NCI-H460 (cell line): Measurements from ENCODE around the gene PDCD1LG2. TPM values are rescaled to one million over a fixed set of nuclear protein-coding genes. Genes with fewer than 3 reads are reported as not detected.

Experiments used
- DNase-seq: peaks from one replicate; pipeline ENCODE4 v3.0.0-alpha.2; 2016; ENCODE audit warnings: low read depth; ENCODE audit errors: extremely low read depth
- total RNA-seq: library from RNA; depleted of rRNA; stranded (reverse); fragments of >200 nt; shearing (Covaris generic); gene quantifications from 2 replicates; pipeline ENCODE4 v1.2.3, GENCODE V29; 2014; rRNA removed

Gene PDCD1LG2
- total RNA-seq, 1 experiment from 2014 or later: 9.8 TPM

DNA sequence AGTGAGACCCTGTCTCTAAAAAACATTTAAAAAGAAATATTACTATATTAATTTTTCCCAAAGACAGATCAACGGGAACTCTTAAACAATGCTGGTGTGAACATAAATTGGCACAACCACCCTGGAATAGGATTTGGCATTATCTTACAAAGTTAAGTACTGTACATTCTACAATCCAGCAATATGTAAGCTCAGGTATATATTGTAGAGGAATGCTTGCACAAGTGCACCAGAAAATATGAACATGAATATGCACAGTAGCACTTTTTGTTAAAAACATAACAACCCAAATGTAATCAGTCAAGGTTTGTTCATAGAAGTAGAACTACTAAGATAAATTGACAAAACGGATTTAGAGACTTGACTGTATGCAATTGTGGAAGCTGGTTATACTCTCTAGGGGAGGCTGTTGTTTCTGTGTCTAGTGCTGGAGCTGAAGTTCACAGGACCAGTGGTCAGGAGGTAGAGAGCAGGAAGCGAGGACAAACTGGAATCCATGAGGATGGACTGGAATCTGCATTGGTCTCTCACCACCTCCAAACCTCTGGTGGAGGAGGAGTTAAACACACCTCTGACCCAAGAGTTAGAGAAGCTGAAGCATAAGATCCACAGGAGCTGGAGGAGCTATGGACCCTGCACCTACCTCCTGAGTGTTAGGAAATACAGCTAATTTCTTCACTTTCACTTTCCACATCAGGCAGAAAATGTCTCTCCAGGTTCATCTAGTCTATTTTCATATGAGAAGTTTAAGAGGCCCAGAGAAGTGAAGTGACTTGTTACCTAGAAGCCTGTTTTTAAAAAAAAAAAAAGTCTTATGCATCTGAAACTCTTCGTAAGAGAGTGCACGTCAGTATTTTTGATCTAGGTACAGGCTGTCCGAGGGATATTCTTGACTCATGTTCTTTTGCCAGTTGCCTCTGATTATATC lies 98.2 kb downstream of the PDCD1LG2 start:
- no peak for DNase-seq

DNA sequence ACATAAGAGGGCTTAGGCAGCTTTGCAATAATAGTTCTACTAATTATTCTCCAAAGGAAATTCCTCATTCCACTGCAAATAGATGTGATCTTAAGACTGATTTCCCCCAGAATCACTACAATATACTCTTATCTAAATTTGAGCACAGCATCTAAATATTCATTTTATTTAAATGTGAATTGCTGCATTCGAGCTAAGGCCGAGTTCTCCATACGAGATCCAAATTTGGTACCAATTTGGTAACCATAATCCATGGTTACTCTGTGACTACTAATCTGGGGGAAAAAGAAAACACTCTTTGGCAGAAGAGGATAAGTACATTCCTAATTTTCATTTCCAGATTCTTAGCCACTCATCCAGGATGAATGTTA lies 98.9 kb downstream of the PDCD1LG2 start:
- DNase-seq: no peak

DNA sequence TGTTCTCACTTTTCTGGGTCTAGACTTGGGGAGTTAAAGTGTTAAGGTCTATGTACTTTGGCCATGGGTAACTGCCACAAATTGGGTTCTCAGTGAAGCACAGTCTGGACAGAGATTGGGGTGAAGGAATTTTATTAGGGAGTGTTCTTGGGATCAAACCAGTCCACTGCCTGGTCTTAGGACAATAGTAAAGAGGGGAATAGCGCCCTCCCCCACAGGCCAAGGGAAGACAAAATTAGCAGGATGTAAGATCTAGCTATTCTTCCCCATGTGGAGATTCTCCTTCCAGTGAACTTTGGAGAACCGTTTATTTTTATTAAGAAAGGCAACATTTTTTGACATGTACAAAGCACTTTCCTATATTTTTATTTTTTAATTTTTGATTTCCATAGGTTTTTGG lies 100.2 kb downstream of the PDCD1LG2 start:
- no peak for DNase-seq

DNA sequence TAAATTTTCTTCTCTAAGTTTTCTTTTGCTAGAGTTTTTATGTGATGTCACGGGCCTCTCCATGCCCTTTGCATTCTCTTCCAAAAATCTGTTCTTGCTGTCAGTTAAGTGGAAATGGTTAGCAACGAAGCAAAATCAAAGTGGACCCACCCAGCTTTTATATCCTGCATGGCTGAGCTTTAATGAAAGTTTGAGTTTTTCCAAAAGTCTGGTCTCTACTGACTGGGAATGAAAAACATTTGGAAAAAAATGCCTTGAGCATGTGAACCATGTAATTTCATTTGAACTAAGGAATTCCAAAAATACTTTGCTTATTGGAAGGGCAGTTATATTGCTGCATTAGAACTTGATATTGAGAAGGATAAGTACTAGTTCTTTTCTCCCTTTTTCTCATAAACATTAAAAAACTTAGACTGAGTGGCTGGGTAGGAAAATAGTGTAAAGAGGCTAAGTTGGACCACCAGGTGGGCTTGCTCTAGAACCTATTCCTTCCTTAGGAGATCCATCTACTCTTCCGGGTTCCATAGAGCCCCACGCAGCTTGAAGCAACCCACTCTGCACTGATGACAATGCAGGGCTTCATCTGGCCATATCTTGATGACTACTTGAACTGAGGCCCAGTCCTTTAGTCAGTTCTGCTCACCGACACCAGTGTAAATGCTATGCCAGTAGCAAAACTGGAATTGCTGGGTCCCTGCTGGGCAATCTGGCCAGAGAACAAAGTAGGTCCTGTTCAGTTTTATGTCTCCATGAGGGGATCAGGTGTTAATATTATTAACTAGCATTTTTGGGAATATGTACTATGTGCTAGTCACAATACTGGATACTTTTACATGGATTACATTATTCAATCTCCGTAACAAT lies 101.2 kb downstream of the PDCD1LG2 start:
- DNase-seq: no peak

DNA sequence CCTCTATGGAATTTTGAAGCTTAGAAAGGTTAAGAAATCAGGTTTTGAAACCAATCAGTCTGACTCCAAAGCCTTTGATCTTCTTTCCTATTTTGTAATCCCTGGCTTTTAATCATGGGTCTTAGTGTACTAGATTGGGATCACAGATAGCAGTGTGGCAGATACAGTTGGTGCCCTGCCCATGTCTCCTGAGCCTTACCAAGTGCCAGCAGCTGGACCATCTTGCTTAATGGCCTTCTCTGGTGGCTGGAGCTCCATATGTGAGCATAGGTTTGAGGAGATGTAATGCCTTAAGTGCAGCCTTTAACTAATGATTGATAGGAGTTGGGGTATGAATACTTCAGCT lies 101.8 kb downstream of the PDCD1LG2 start:
- DNase-seq: no peak

DNA sequence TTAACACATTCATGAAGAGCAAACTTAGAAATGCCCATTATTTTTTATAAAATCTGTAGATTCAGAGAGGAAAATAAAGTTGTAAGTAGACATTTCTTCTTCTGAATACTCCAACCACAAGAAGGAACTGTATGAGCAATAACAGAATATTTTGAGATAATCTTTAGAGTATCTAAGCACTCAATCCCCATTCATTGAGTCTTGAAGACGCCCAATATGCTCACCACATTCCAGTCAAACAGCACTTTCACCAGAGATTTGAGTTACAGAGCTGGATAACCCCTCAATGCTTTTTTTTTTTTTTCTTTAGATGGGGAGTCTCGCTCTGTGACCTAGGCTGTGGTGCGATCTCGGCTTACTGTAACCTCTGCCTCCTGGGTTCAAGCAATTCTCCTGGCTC lies 103.9 kb downstream of the PDCD1LG2 start:
- no peak for DNase-seq

DNA sequence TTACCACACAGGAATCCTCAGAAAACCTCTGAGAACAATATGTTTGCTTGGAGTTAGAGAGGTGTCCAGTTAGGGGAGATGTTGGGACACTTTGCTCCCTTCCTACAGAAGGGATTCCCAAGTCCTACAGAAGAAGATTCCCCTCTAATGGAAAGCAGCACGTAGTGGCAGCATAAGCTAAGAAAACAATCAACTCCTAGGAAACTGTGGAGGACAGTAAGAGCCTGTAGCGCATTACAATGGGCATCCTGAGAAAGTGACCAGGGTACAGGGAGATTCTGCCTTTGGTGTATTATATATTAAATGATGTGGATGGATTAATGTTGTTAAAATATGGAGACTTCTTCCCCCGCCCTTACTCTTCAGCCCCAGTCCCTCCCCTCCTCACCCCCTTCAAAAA lies 104.7 kb downstream of the PDCD1LG2 start:
- no peak for DNase-seq

DNA sequence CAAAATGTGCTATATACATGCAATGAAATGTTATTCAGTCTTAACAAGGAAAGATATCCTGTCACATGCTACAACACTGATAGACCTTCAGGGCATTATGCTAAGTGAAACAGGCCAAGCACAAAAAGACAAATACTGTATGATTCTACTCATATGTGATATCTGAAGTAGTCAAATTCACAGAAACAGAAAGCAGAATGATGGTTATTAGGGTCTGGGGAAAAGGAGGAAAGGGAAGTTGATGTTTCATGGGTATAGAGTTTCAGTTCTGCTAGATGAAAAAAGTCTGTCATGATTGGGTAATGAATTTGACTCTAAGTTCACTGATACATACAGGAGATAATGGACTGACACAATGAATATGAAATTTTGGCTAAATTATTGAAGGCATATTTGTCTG lies 107.4 kb downstream of the PDCD1LG2 start:
- DNase-seq: no peak

DNA sequence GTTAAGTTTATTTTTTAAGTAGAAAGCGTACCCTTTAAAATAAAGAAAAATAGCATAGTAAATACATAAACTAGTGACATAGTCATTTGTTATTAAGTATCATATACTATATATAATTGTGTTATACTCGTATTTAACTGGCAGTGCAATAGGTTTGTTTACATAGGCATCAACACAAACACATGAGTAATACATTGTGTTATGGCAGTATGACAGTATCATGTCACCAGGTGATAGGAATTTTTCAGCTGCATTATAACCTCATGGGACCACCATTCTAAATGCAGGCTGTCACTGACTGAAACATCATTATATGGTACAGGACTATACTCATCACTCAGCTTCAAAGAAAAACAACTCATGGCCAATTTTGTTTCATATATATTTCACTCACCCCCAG lies 110.2 kb downstream of the PDCD1LG2 start:
- no peak for DNase-seq

Other genes with a start within 250 kb of the PDCD1LG2 start
- gene RLN2, start 205.8 kb upstream of the PDCD1LG2 start, total RNA-seq: not detected in 2 replicates
- not detected in 2 replicates for gene RLN1, start 170.7 kb upstream of the PDCD1LG2 start, total RNA-seq
- 42.6 and 53.0 TPM in 2 replicates for gene PLGRKT, start 72.6 kb upstream of the PDCD1LG2 start, total RNA-seq
- gene CD274, start 60.0 kb upstream of the PDCD1LG2 start, total RNA-seq: 91.1 and 98.4 TPM in 2 replicates
- 13.9 and 16.6 TPM in 2 replicates for gene RIC1, start 118.6 kb downstream of the PDCD1LG2 start, total RNA-seq